Parathyroid adenoma (tissue), 2 donors: ENCODE measurements around the gene PIP4K2C.
"Not testable (repeated sequence)": the region's sequence is repeated elsewhere in the genome, so short reads cannot be mapped to it uniquely, and the experiment has no call there.

ENCODE experiments used
- H2AFZ ChIP-seq: fragments of 300-600 bp; sonication (generic); one replicate; pipeline ENCODE4 v1.7.0; 2017; ENCODE audit warnings: antibody characterized with exemption, mild to moderate bottlenecking
- H3K27ac ChIP-seq: fragments of 300-600 bp; sonication (generic); one replicate; pipeline ENCODE4 v1.7.0; 2017
- H3K27me3 ChIP-seq: fragments of 300-600 bp; sonication (generic); one replicate; pipeline ENCODE4 v1.7.0; 2017; ENCODE audit warnings: low read length; ENCODE audit not compliant: control insufficient read depth, insufficient read depth
- H3K36me3 ChIP-seq: fragments of 300-600 bp; sonication (generic); one replicate; pipeline ENCODE4 v1.7.0; 2017; ENCODE audit warnings: low read length; ENCODE audit not compliant: control insufficient read depth, insufficient read depth
- H3K4me1 ChIP-seq: fragments of 300-600 bp; sonication (generic); one replicate; pipeline ENCODE4 v1.7.0; 2017; ENCODE audit warnings: control low read depth
- H3K4me2 ChIP-seq: fragments of 300-600 bp; sonication (generic); one replicate; pipeline ENCODE4 v1.7.0; 2017; ENCODE audit warnings: low read length
- H3K4me3 ChIP-seq: fragments of 300-600 bp; sonication (generic); one replicate; pipeline ENCODE4 v1.7.0; 2017; ENCODE audit warnings: low read depth, low read length
- H3K79me2 ChIP-seq: fragments of 300-600 bp; sonication (generic); one replicate; pipeline ENCODE4 v1.7.0; 2017; ENCODE audit warnings: control low read depth
- H3K9ac ChIP-seq: fragments of 300-600 bp; sonication (generic); one replicate; pipeline ENCODE4 v1.7.0; 2017; ENCODE audit warnings: mild to moderate bottlenecking
- H3K9me3 ChIP-seq: fragments of 300-600 bp; sonication (generic); one replicate; pipeline ENCODE4 v1.7.0; 2017; ENCODE audit warnings: low read length; ENCODE audit not compliant: control insufficient read depth
- TF ChIP-seq, protein P1 (sequence below): fragments of 300-600 bp; sonication (generic); IDR thresholded peaks from one replicate; pipeline ENCODE4 v1.7.0; 2017; ENCODE audit warnings: antibody characterized with exemption, mild to moderate bottlenecking
- donor health status: primary hyperparathyroidism.

Gene PIP4K2C

DNA sequence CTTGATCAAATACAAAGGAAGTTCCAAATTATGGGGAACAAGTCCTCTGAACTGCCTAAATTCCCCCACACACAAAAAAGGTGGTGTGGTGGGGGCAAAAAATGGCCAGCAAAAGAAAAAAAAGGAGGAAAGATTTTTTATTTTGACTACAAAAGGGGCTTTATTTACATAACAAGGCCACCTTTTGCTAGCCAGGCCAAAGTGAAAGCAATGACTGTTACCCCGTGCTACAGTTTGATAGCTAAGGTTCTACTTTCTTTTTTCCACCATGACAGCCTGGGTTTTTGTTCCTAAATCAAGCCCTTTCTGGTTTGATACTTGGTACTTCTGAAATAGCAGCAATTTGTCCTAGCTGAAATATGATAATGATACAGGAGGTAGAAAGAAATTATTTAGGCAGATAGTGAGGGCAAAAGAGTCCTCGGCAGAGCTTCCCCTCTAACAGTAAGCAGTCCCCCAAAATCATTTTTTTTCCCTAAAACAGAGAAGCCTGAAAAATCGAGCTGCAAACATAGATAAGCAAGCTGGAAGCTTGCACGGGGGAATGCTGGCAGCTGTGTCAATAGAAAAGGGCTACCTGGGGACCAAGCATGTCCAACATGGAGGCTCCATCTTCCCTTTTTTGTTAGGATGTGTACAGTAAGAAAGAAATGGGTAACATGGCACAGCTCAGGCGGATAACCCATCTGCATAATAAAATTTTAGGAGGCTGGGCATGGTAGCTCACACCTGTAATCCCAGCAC, 50.9 kb downstream of the PIP4K2C start:
- Histone ChIP-seq H3K9me3 (no peaks in the 10 kb centered on the region), H3K27me3 (no peaks in the 10 kb centered on the region), H3K4me3 (no peak overlapping the region), H3K9ac (no peak overlapping the region), H3K4me2 (no peak overlapping the region), H3K27ac (no peak overlapping the region), H3K79me2 (no peaks in the 10 kb centered on the region), H3K4me1 (no peaks in the 10 kb centered on the region), H2AFZ (no peak overlapping the region), H3K36me3 (no peaks in the 10 kb centered on the region)
- TF ChIP-seq, protein P1, sequence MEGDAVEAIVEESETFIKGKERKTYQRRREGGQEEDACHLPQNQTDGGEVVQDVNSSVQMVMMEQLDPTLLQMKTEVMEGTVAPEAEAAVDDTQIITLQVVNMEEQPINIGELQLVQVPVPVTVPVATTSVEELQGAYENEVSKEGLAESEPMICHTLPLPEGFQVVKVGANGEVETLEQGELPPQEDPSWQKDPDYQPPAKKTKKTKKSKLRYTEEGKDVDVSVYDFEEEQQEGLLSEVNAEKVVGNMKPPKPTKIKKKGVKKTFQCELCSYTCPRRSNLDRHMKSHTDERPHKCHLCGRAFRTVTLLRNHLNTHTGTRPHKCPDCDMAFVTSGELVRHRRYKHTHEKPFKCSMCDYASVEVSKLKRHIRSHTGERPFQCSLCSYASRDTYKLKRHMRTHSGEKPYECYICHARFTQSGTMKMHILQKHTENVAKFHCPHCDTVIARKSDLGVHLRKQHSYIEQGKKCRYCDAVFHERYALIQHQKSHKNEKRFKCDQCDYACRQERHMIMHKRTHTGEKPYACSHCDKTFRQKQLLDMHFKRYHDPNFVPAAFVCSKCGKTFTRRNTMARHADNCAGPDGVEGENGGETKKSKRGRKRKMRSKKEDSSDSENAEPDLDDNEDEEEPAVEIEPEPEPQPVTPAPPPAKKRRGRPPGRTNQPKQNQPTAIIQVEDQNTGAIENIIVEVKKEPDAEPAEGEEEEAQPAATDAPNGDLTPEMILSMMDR: no peak

DNA sequence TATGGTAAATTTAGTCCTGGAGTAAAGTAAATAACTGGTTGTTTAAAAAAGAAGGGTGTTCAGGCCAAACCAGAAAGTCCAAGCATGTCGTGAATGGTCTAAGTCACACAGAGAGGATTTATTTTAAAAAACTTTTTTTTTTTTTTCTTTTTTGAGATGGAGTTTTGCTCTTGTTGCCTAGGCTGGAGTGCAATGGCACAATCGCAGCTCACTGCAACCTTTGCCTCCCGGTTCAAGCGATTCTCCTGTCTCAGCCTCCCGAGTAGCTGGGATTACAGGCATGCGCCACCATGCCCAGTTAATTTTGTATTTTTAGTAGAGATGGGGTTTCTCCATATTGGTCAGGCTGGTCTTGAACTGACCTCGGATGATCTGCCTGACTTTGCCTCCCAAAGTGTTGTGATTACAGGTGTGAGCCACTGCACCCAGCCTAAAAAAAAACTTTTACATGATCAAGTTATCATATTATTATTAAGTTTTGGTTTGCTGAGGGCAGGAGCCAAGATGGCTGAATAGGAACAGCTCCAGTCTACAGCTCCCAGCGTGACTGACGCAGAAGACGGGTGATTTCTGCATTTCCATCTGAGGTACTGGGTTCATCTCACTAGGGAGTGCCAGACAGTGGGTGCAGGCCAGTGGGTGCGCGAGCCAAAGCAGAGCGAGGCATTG, 55.1 kb downstream of the PIP4K2C start:
- H3K4me2 ChIP-seq, H3K4me3 ChIP-seq, H3K27me3 ChIP-seq, H2AFZ ChIP-seq, H3K4me1 ChIP-seq, H3K9ac ChIP-seq, H3K79me2 ChIP-seq, H3K36me3 ChIP-seq, H3K27ac ChIP-seq, H3K9me3 ChIP-seq: not testable (repeated sequence)

DNA sequence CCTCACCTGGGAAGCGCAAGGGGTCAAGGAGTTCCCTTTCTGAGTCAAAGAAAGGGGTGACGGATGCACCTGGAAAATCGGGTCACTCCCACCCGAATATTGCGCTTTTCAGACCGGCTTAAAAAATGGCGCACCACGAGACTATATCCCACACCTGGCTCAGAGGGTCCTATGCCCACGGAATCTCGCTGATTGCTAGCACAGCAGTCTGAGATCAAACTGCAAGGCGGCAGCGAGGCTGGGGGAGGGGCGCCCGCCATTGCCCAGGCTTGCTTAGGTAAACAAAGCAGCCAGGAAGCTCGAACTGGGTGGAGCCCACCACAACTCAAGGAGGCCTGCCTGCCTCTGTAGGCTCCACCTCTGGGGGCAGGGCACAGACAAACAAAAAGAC, 55.7 kb downstream of the PIP4K2C start:
- not testable (repeated sequence) for H3K79me2 ChIP-seq, H3K36me3 ChIP-seq, H3K4me2 ChIP-seq, H3K27me3 ChIP-seq, H3K27ac ChIP-seq, H2AFZ ChIP-seq, H3K9ac ChIP-seq, H3K4me3 ChIP-seq, H3K4me1 ChIP-seq, H3K9me3 ChIP-seq
